ENCODE results near the gene FLT3. TPM values are rescaled to one million over a fixed set of nuclear protein-coding genes. Genes with fewer than 3 reads are reported as not detected.

The FLT3 gene
- total RNA-seq, 3 donors from 2014 or later (not counting 1 experiment from before 2014, with no cell fraction given) = 0.39 to 1.8 (median 1.1) TPM

GRCh38 chr13:28056970-28057712 is 43.2 kb downstream of the FLT3 start:
- peaks cover 13 to 28% of the 10 kb centered on the region in 2 donors for H3K27me3 Mint-ChIP-seq (ENCODE audit: low read depth in 2 of 2)
- no peaks in the 10 kb centered on the region for H3K9me3 Mint-ChIP-seq
- H3K4me3 ChIP-seq (ENCODE audit: low read length) = no peak overlapping the region
- H3K36me3 Mint-ChIP-seq = no peaks in the 10 kb centered on the region
- H3K27ac Mint-ChIP-seq = no peak overlapping the region
- H3K9me3 ChIP-seq (ENCODE audit: control insufficient read depth, insufficient read depth, low read length) = no peaks in the 10 kb centered on the region
- no peak for DNase-seq
- H3K36me3 ChIP-seq (ENCODE audit: control insufficient read depth, insufficient read depth, low read length) = no peaks in the 10 kb centered on the region
- TF ChIP-seq CTCF (IDR thresholded peaks at IDR 0.05) = no peak
- no peak overlapping the region for H3K4me3 Mint-ChIP-seq
- H3K27me3 ChIP-seq (ENCODE audit: control insufficient read depth, insufficient read depth, low read length) = no peaks in the 10 kb centered on the region
- no peak overlapping the region for H3K27ac ChIP-seq (ENCODE audit: low read length)
- intact Hi-C loops (cut with micrococcal nuclease) = no loop called here
- ATAC-seq = no peak
- peaks cover 14 to 15% of the 10 kb centered on the region in 2 donors for H3K4me1 Mint-ChIP-seq
- peaks cover 8% of the 10 kb centered on the region for H3K4me1 ChIP-seq (ENCODE audit: control insufficient read depth, insufficient read depth, low read length)
- 74% methylated on average over 12 of the region's 13 CpGs for WGBS (ENCODE audit: insufficient coverage)

GRCh38 chr13:28056426-28056825 is 44.0 kb downstream of the FLT3 start:
- no peak for ATAC-seq
- Mint-ChIP-seq H3K4me1 (peaks cover 14 to 15% of the 10 kb centered on the region in 2 donors), H3K27me3 (ENCODE audit: low read depth in 2 of 2) (peaks cover 13 to 28% of the 10 kb centered on the region in 2 donors), H3K27ac (no peak overlapping the region), H3K9me3 (no peaks in the 10 kb centered on the region), H3K36me3 (no peaks in the 10 kb centered on the region), H3K4me3 (no peak overlapping the region)
- Histone ChIP-seq H3K27me3 (ENCODE audit: control insufficient read depth, insufficient read depth, low read length) (no peaks in the 10 kb centered on the region), H3K4me1 (ENCODE audit: control insufficient read depth, insufficient read depth, low read length) (peaks cover 8% of the 10 kb centered on the region), H3K36me3 (ENCODE audit: control insufficient read depth, insufficient read depth, low read length) (no peaks in the 10 kb centered on the region), H3K4me3 (ENCODE audit: low read length) (no peak overlapping the region), H3K9me3 (ENCODE audit: control insufficient read depth, insufficient read depth, low read length) (no peaks in the 10 kb centered on the region), H3K27ac (ENCODE audit: low read length) (no peak overlapping the region)
- WGBS (ENCODE audit: insufficient coverage) = 77% methylated on average over 9 of the region's 9 CpGs
- no peak for DNase-seq
- no peak for TF ChIP-seq CTCF (IDR thresholded peaks at IDR 0.05)
- intact Hi-C loops (cut with micrococcal nuclease) = no loop called here

- 6% methylated on average over 2 of the region's 2 CpGs for WGBS (ENCODE audit: insufficient coverage)
- no peak for ATAC-seq
- Mint-ChIP-seq H3K4me1 (peaks cover 14 to 15% of the 10 kb centered on the region in 2 donors), H3K9me3 (no peaks in the 10 kb centered on the region), H3K27me3 (ENCODE audit: low read depth in 2 of 2) (peaks cover 13 to 28% of the 10 kb centered on the region in 2 donors), H3K36me3 (no peaks in the 10 kb centered on the region), H3K27ac (no peak overlapping the region), H3K4me3 (no peak overlapping the region)
- no peak for DNase-seq
- no peak for TF ChIP-seq CTCF (IDR thresholded peaks at IDR 0.05)
- Histone ChIP-seq H3K4me1 (ENCODE audit: control insufficient read depth, insufficient read depth, low read length) (peaks cover 8% of the 10 kb centered on the region), H3K36me3 (ENCODE audit: control insufficient read depth, insufficient read depth, low read length) (no peaks in the 10 kb centered on the region), H3K4me3 (ENCODE audit: low read length) (no peak overlapping the region), H3K27ac (ENCODE audit: low read length) (no peak overlapping the region), H3K27me3 (ENCODE audit: control insufficient read depth, insufficient read depth, low read length) (no peaks in the 10 kb centered on the region), H3K9me3 (ENCODE audit: control insufficient read depth, insufficient read depth, low read length) (no peaks in the 10 kb centered on the region)
- intact Hi-C loops (cut with micrococcal nuclease) = no loop called here
Observed at GRCh38 chr13:28055357-28055756, 45.0 kb downstream of the FLT3 start.

- DNase-seq (no peak), ATAC-seq (no peak)
- intact Hi-C loops (cut with micrococcal nuclease) = no loop called here
- H3K4me1 ChIP-seq (ENCODE audit: control insufficient read depth, insufficient read depth, low read length) = peaks cover 8% of the 10 kb centered on the region
- Mint-ChIP-seq H3K4me3 (no peak overlapping the region), H3K36me3 (no peaks in the 10 kb centered on the region), H3K27ac (no peak overlapping the region), H3K27me3 (ENCODE audit: low read depth in 2 of 2) (peaks cover 13 to 37% of the 10 kb centered on the region in 2 donors), H3K9me3 (no peaks in the 10 kb centered on the region), H3K4me1 (peaks cover 14 to 15% of the 10 kb centered on the region in 2 donors)
- H3K36me3 ChIP-seq (ENCODE audit: control insufficient read depth, insufficient read depth, low read length) = no peaks in the 10 kb centered on the region
- H3K9me3 ChIP-seq (ENCODE audit: control insufficient read depth, insufficient read depth, low read length) = no peaks in the 10 kb centered on the region
- H3K4me3 ChIP-seq (ENCODE audit: low read length) = no peak overlapping the region
- no peaks in the 10 kb centered on the region for H3K27me3 ChIP-seq (ENCODE audit: control insufficient read depth, insufficient read depth, low read length)
- no peak for TF ChIP-seq CTCF (IDR thresholded peaks at IDR 0.05)
- H3K27ac ChIP-seq (ENCODE audit: low read length) = no peak overlapping the region
Observed at GRCh38 chr13:28052945-28053344, 47.4 kb downstream of the FLT3 start.
